Measurements from ENCODE around the gene WNT9B. TPM values are rescaled to one million over a fixed set of nuclear protein-coding genes. Genes with fewer than 3 reads are reported as not detected.

Gene WNT9B
- total and polyA plus RNA-seq, 11 donors, result 0.19 to 1.4 (median 0.53) TPM

GRCh38 chr17:46827274-46827673 lies 24.1 kb upstream of the WNT9B start:
- intact Hi-C loops (cut with DNase I), result no loop called here
- Histone ChIP-seq H3K9me3 (no peaks in the 10 kb centered on the region), H3K27ac (no peak overlapping the region), H3K4me1 (peaks cover 0 to 3% (median 0%) of the 10 kb centered on the region in 12 donors), H3K36me3 (no peaks in the 10 kb centered on the region), H3K27me3 (peaks cover 4 to 17% (median 7%) of the 10 kb centered on the region in 9 donors), H3K4me3 (no peak overlapping the region)
- TF ChIP-seq CTCF (IDR thresholded peaks at IDR 0.05) (no peak), POLR2A (IDR thresholded peaks at IDR 0.05) (no peak)
- 85 to 93% (median 88%) methylated on average over 2 of the region's 2 CpGs for WGBS, 4 donors
- DNase-seq, result no peak
- no peak for ATAC-seq

- no peak for DNase-seq
- Histone ChIP-seq H3K27me3 (no peaks in the 10 kb centered on the region), H3K27ac (no peak overlapping the region), H3K4me1 (no peaks in the 10 kb centered on the region), H3K4me3 (no peak overlapping the region), H3K36me3 (no peaks in the 10 kb centered on the region), H3K9me3 (no peaks in the 10 kb centered on the region)
- intact Hi-C loops (cut with DNase I), result loop anchor here in 1 of 10 donors (10.0 kb wide), 1 partner anchor 47 kb away; no protein-coding TSS in a partner anchor
- ATAC-seq, result no peak
- TF ChIP-seq POLR2A (IDR thresholded peaks at IDR 0.05) (no peak), CTCF (IDR thresholded peaks at IDR 0.05) (no peak)
- WGBS, 4 donors, result 70 to 73% (median 70%) methylated on average over 10 to 14 of the region's 14 CpGs
These were observed 19.6 kb upstream of the WNT9B start for GRCh38 chr17:46831573-46832330.

DNA sequence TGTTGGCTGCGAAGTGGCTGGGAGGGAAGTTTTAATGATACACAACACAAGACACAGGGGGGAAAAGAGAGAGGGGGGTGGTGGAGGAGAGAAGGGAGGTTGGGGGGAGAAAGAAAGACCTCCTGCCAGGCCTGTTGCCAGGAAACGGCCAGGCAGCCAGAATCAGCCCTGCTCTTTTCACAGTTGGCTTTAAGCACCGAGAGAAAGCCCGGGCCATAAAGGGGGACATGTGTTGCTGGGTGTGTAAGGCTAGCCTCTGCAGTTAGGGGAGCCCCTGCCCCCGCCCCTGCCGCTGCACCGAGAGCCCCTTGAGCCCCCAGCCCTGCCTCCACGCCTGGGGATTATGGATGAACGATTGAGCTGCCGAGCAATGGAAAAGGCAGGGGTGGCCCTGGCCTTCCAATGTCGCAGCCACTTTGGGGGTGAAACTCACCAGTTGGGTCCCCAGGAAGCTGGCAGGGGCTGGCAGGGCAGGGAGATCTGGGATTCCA lies 19.0 kb upstream of the WNT9B start:
- Histone ChIP-seq H3K27ac (peak overlapping the region in 1 of 12 donors; percentile 28), H3K9me3 (no peaks in the 10 kb centered on the region), H3K4me1 (no peaks in the 10 kb centered on the region), H3K27me3 (no peaks in the 10 kb centered on the region), H3K36me3 (no peaks in the 10 kb centered on the region), H3K4me3 (no peak overlapping the region)
- ATAC-seq (no peak), DNase-seq (no peak)
- no peak for TF ChIP-seq CTCF (IDR thresholded peaks at IDR 0.05)
- TF ChIP-seq POLR2A (IDR thresholded peaks at IDR 0.05), result no peak
- intact Hi-C loops (cut with DNase I), result loop anchor here in 1 of 10 donors (10.0 kb wide), 1 partner anchor 48 kb away; no protein-coding TSS in a partner anchor
- 59 to 70% (median 60%) methylated on average over 6 to 11 of the region's 11 CpGs for WGBS, 4 donors
